Upper lobe of left lung (tissue), 4 donors: ENCODE results near the gene SLC28A1.

Experiments
- EP300 ChIP-seq, 4 donors: sonication (generic); formaldehyde crosslinking; IDR thresholded peaks; one replicate each; pipeline ENCODE4 v1.5.1; 2017; ENCODE audit warnings: antibody characterized with exemption in 4 of 4, control low read depth in 2 of 4
- POLR2A ChIP-seq, 4 donors: fragments of 450-650 bp; IDR thresholded peaks; one replicate each; pipeline ENCODE4 v1.5.1; 2016 to 2017; ENCODE audit warnings: antibody characterized with exemption in 4 of 4, mild to moderate bottlenecking in 2 of 4
- POLR2AphosphoS5 ChIP-seq, 2 donors: sonication (generic); formaldehyde crosslinking; IDR thresholded peaks; one replicate each; pipeline ENCODE4 v1.5.1; 2017; ENCODE audit warnings: antibody characterized with exemption in 2 of 2
- TF ChIP-seq, protein P1 (sequence below), 6 experiments: fragments of 450-650 bp in 4 of 6; fragments of 200-600 bp in 2 of 6; sonication (generic) in 2 of 6; IDR thresholded peaks; one replicate each; pipeline ENCODE4 v1.5.1; 2016 to 2019; ENCODE audit warnings: antibody characterized with exemption in 6 of 6

DNA sequence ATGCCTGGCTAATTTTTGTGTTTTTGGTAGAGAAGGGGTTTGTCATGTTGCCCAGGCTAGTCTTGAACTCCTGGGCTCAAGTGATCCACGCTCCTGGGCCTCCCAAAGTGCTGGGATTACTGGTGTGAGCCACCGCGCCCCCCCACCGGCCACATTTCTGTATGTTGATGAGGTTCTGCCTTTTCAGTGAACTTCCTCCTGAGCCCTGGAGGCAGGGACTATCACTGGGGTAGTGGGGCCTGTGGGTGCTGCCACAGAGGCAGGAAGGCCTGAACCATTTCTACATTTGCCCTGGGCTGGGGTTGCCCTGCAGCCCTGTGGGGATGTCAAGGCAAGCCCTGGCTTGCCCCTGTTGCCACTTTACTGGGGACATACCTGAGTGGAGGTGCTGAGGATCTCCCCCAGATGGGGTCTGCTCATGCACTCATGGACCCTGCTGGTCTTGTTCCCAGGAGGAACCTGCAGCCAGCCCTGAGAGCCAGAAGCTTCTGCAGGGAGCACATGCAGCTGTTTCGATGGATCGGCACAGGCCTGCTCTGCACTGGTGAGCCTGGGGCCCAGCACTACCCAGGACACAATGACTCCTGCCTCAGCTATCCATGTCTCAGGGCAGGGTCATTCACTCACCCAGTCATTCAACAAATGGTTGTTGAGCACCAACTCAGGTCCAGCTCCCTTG, 5.7 kb downstream of the SLC28A1 start:
- TF ChIP-seq, protein P1, sequence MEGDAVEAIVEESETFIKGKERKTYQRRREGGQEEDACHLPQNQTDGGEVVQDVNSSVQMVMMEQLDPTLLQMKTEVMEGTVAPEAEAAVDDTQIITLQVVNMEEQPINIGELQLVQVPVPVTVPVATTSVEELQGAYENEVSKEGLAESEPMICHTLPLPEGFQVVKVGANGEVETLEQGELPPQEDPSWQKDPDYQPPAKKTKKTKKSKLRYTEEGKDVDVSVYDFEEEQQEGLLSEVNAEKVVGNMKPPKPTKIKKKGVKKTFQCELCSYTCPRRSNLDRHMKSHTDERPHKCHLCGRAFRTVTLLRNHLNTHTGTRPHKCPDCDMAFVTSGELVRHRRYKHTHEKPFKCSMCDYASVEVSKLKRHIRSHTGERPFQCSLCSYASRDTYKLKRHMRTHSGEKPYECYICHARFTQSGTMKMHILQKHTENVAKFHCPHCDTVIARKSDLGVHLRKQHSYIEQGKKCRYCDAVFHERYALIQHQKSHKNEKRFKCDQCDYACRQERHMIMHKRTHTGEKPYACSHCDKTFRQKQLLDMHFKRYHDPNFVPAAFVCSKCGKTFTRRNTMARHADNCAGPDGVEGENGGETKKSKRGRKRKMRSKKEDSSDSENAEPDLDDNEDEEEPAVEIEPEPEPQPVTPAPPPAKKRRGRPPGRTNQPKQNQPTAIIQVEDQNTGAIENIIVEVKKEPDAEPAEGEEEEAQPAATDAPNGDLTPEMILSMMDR (IDR thresholded peaks at IDR 0.05): no peak
- TF ChIP-seq EP300 (IDR thresholded peaks at IDR 0.05) (no peak), POLR2A (IDR thresholded peaks at IDR 0.05) (no peak), POLR2AphosphoS5 (IDR thresholded peaks at IDR 0.05) (no peak)
